Femur (tissue), 1 donor: ENCODE measurements around the gene MAPK11.

Experiments
- DNase-seq: peaks from one replicate; pipeline ENCODE4 v3.0.0-alpha.2; 2017

MAPK11 gene

DNA sequence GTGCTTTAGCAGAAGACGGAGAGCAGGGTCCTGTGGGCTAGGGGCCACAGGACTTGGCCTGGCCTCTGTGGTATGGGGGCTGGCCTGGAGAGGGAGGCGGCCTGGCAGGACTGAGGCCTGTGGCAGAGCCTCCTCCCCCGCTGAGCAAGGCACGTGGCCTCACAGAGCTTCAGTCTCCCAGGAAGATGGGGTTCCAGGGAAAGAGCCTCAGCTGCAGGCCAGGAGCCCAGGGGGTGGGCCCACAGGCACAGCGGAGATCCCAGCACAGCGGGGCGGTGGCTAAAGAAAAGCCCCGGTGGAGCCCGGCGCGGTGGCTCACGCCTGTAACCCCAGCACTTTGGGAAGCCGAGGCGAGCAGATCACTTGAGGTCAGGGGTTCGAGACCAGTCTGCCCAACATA, 10.9 kb downstream of the MAPK11 start:
- no peak for DNase-seq

GRCh38 chr22:50258361-50259292, 11.6 kb downstream of the MAPK11 start:
- no peak for DNase-seq

- DNase-seq: no peak
Measured at GRCh38 chr22:50257451-50258360, 12.5 kb downstream of the MAPK11 start.

GRCh38 chr22:50257041-50257440, 13.1 kb downstream of the MAPK11 start:
- DNase-seq: no peak

GRCh38 chr22:50256258-50256862, 13.8 kb downstream of the MAPK11 start:
- DNase-seq: no peak

- DNase-seq: no peak
Measured at GRCh38 chr22:50255607-50256006, 14.6 kb downstream of the MAPK11 start.

- no peak for DNase-seq
Measured at GRCh38 chr22:50255099-50255498, 15.1 kb downstream of the MAPK11 start.

DNA sequence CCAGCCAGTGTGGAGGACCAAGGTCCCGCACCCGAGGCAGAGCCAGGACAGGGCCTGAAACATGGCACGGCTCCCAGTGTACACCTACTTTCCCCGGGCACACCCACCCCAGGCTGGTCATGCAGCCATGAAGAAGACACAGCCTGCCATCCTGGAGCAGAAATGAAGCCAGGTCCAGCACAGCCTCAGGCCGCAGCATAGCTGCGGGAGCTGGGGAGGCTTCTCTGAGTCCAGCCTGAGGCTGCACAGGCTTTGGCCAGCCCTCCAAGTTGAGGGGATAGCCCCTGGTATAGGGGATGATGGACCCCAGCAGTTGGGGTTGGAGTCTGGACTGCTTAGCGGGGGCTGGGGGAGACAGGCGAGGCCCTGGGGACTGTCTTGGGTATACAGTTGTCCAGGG, 16.2 kb downstream of the MAPK11 start:
- DNase-seq: no peak

GRCh38 chr22:50253046-50253915, 16.9 kb downstream of the MAPK11 start:
- no peak for DNase-seq

DNA sequence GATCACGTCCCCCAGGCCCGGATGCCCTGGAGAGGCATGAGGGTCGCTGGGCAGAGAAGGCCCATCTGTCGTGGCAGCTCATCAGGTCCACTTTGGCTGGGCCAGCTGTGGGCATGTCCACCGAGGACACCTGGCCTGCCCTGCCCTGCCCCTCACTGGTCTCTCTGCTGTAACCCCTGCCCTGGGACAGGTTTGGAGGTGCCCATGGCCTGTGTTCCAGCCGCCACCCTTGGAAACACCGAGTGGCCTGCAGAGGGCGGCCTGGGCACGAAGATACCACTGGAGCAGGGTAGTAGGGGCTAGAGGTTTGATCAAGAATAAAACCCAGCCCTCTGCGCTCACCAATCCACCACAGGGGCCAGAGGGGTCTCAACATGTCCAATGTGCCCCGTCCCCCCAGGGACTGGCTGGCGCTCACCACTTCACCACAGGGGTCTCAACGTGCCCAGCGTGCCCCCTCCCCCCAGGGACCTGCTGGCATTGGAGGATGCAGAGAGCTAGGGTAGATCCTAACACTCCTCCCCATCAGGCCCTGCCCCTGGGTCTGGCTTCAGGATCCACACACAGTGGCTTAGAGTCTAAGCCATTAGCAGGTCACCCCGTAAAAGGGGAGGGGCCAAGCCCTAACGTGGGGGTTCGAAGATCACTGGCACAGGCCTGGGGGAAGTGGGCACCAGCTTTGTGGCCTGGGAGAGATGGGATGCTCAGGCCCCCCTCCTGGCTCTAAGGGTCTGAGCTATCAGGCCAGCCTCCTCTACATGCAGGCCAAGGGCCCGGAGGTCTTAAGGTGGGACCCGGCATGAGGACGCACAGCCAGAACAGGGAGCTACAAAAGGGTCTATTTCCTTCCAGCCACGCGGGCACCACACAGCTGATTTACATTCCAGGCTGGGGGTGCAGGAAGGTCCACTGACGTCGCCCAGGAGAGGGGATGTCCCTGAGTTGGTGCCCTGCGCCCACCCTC, 17.8 kb downstream of the MAPK11 start:
- DNase-seq: peak; percentile 78

DNA sequence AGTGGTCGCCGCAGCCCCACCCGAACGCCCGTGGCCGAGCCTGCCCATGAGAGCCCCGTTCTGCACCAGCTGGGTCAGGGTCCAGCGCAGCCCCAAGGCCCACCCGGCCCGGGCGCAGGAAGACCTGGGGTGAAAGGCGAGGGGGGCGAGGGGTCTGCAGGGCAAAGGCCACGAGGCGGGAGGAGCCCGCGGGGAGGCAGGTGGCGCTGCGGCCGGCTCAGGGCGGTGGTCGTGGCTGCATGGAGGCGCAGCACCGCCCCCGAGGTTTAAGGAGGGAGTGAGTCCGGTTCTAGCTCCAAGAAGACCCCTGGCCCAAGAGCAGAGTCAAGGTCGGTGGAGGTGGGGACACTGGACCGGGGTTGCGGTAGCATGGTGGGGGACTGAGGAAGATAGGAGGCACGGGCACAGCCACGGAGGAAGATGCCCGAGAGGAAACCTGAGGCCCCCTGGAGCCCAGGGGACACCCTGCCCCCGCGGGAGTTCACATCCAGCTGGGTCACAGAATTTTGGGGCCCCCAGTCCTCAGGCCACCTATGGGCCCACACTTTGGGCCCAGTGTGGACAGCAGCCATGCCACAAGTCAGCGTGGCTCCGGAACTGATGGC, 18.6 kb downstream of the MAPK11 start:
- no peak for DNase-seq

- peak; percentile 83 for DNase-seq
Measured at GRCh38 chr22:50250555-50251476, 19.4 kb downstream of the MAPK11 start, which contains the start of gene HDAC10. TSS of gene HDAC10 (minus strand) at chr22:50251265. CDS start at chr22:50251032, 233 bp downstream.

- no peak for DNase-seq
Measured at GRCh38 chr22:50250249-50250554, 20.0 kb downstream of the MAPK11 start.

DNA sequence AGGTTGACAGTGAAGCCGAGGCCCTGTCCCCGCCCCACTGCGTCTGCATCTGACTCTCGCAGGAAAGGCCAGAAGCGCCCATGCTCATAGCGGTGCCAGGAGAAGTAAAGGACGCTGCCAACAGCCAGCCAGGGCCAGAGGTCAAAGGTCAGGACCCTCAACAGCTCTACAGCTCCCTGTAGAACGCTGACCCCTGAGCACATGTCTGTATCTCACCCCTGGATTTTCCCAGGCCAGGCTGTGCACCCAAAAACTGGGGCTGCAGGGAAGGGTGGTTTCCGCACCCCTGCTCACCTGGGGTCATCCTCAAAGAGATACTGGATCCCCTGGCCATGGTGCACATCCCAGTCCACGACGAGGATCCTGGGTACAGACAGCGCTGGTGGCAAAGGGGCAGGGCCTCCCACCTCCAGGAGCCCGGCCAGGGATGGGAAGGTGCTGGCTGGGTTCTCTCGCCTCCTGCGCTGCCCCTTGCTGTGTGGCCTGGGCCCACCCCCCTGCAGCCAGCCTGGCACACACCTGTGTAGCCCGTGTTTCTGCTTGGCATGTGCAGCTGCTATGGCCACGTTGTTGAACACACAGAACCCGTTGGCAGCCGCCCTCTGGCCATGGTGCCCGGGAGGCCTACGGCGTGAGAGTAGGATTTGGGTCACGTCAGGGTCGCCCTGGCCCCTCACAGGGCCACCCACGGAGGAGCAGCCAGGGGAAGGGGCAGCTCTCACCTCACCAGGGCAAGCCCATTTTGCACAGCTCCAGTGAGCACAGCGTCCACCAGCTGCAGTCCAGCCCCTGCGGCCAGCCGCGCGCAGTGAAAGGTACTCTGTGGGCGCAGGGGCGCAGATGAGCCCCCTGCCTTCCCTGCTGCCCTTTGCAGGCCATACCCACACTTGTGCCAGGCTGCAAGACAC, 20.6 kb downstream of the MAPK11 start:
- no peak for DNase-seq

- no peak for DNase-seq
Measured at GRCh38 chr22:50248196-50249081, 21.7 kb downstream of the MAPK11 start.

GRCh38 chr22:50247748-50248147, 22.4 kb downstream of the MAPK11 start:
- DNase-seq: peak; percentile 52
